KMS-11 (cell line): ENCODE data around the gene TSPAN31.

Source experiments
- H2AFZ ChIP-seq: fragments of 200-600 bp; sonication (generic); 2 replicates; pipeline ENCODE4 v1.6.1; 2016; ENCODE audit warnings: antibody characterized with exemption, mixed run types, low read depth
- H3K27ac ChIP-seq: fragments of 200-600 bp; sonication (generic); 2 replicates; pipeline ENCODE4 v1.6.1; 2016; ENCODE audit warnings: mild to moderate bottlenecking, mixed run types
- H3K27me3 ChIP-seq: fragments of 200-600 bp; sonication (generic); 2 replicates; pipeline ENCODE4 v1.6.1; 2017; ENCODE audit warnings: mild to moderate bottlenecking, low read depth, mixed run types, moderate library complexity; ENCODE audit not compliant: insufficient read depth
- H3K36me3 ChIP-seq: fragments of 200-600 bp; sonication (generic); 2 replicates; pipeline ENCODE4 v1.6.1; 2017; ENCODE audit warnings: mild to moderate bottlenecking, mixed run types; ENCODE audit not compliant: insufficient read depth
- H3K4me1 ChIP-seq: fragments of 200-600 bp; sonication (generic); 2 replicates; pipeline ENCODE4 v1.6.1; 2016; ENCODE audit warnings: mild to moderate bottlenecking, low read depth, mixed run types; ENCODE audit not compliant: poor library complexity, severe bottlenecking
- H3K4me2 ChIP-seq: fragments of 200-600 bp; sonication (generic); 2 replicates; pipeline ENCODE4 v1.7.0; 2016; ENCODE audit warnings: mild to moderate bottlenecking, mixed run types
- H3K4me3 ChIP-seq: fragments of 200-600 bp; sonication (generic); IDR thresholded peaks from 2 replicates; pipeline ENCODE4 v1.6.1; 2017; ENCODE audit warnings: low read depth, low read length, mixed read lengths; ENCODE audit not compliant: insufficient read depth
- H3K79me2 ChIP-seq: fragments of 200-600 bp; sonication (generic); 2 replicates; pipeline ENCODE4 v1.6.1; 2016; ENCODE audit warnings: low read depth, mixed run types; ENCODE audit not compliant: insufficient read depth
- H3K9ac ChIP-seq: fragments of 200-600 bp; sonication (generic); 2 replicates; pipeline ENCODE4 v1.6.1; 2016; ENCODE audit warnings: mild to moderate bottlenecking, mixed run types
- H4K20me1 ChIP-seq: fragments of 200-600 bp; sonication (generic); 2 replicates; pipeline ENCODE4 v1.6.1; 2016; ENCODE audit warnings: mild to moderate bottlenecking, mixed run types; ENCODE audit not compliant: insufficient read depth
- TF ChIP-seq, protein P1 (sequence below): fragments of 200-600 bp; sonication (generic); conservative IDR thresholded peaks from 2 replicates; pipeline ENCODE4 v1.6.1; 2017; ENCODE audit warnings: low read depth, mild to moderate bottlenecking, antibody characterized with exemption, low read length, moderate library complexity, mixed read lengths

Gene TSPAN31

DNA sequence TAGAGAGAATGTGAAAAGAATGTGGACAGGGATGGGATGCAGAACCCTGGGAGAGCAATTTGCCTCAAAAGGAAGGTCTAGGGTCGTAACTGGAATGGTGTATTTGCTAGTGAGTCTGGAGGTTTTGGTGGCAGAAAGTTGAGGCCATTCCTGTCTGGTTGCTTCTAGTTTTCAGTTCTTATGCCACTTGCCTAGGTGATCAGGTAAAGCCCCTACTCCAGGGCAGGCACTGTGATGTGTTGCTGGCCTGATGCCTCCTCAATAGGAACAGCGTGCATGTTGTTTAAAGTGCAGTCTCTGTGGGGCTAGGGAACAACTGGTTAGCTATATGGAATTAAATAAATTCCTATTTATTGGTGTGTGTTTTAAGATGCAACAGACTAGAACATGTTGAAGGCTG lies 44.5 kb upstream of the TSPAN31 start:
- Histone ChIP-seq H3K27ac (no peak overlapping the region), H3K9ac (no peak overlapping the region), H3K79me2 (peaks cover 2% of the 10 kb centered on the region)

DNA sequence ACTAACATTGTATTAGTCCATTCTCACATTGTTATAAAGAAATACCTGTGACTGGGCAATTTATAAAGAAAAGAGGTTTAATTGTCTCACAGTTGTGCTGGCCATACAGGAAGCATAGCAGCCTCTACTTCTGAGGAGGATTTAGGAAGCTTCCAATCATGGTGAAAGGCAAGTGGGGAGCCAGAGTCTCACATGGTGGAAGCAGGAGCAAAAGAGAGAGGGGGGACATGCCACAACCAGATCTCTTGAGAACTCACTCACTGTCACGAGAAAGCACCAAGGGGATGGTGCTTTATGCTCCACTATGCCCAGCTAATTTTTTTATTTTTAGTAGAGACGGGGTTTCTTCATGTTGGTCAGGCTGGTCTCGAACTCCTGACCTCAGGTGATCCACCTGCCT lies 37.6 kb upstream of the TSPAN31 start:
- no peak overlapping the region for H2AFZ ChIP-seq
- H3K79me2 ChIP-seq = no peaks in the 10 kb centered on the region
- peaks cover 7% of the 10 kb centered on the region; the same call in 1 of the 2 replicates for H3K36me3 ChIP-seq
- H3K27ac ChIP-seq = no peak overlapping the region
- no peaks in the 10 kb centered on the region for H3K4me1 ChIP-seq
- H3K9ac ChIP-seq = no peak overlapping the region
- H3K4me3 ChIP-seq = no peak overlapping the region
- TF ChIP-seq, protein P1, sequence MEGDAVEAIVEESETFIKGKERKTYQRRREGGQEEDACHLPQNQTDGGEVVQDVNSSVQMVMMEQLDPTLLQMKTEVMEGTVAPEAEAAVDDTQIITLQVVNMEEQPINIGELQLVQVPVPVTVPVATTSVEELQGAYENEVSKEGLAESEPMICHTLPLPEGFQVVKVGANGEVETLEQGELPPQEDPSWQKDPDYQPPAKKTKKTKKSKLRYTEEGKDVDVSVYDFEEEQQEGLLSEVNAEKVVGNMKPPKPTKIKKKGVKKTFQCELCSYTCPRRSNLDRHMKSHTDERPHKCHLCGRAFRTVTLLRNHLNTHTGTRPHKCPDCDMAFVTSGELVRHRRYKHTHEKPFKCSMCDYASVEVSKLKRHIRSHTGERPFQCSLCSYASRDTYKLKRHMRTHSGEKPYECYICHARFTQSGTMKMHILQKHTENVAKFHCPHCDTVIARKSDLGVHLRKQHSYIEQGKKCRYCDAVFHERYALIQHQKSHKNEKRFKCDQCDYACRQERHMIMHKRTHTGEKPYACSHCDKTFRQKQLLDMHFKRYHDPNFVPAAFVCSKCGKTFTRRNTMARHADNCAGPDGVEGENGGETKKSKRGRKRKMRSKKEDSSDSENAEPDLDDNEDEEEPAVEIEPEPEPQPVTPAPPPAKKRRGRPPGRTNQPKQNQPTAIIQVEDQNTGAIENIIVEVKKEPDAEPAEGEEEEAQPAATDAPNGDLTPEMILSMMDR = no peak
- H4K20me1 ChIP-seq = no peaks in the 10 kb centered on the region
- H3K4me2 ChIP-seq = no peak overlapping the region
- H3K27me3 ChIP-seq = no peaks in the 10 kb centered on the region

More for the DNA sequence above, 44.5 kb upstream of the TSPAN31 start:
- peaks cover 7% of the 10 kb centered on the region; the same call in 1 of the 2 replicates for H3K36me3 ChIP-seq
- H3K4me3 ChIP-seq = no peak overlapping the region
- TF ChIP-seq, protein P1 = no peak
- H3K4me1 ChIP-seq = peaks cover 2% of the 10 kb centered on the region
- H2AFZ ChIP-seq = no peak overlapping the region
- no peak overlapping the region for H3K4me2 ChIP-seq
- no peaks in the 10 kb centered on the region for H4K20me1 ChIP-seq
- no peaks in the 10 kb centered on the region for H3K27me3 ChIP-seq

DNA sequence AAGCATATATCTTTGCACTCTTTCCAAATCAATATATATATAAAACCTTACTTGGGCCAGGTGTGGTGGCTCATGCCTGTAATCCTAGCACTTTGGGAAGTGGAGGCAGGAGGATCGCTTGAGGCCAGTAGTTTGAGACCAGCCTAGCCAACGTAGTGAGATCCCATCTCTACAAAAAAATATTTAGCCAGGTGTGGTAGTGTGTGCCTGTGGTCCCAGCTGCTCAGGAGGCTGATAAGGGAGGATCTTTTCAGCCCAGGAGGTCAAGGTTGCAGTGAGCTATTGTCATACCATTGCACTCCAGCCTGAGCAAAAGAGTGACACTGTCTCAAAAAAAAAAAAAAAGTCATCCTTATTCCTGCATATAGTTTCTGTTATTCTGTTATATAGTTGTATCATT lies 36.5 kb upstream of the TSPAN31 start:
- Histone ChIP-seq H3K27me3 (no peaks in the 10 kb centered on the region), H3K36me3 (peaks cover 7% of the 10 kb centered on the region; the same call in 1 of the 2 replicates), H3K9ac (no peak overlapping the region)

DNA sequence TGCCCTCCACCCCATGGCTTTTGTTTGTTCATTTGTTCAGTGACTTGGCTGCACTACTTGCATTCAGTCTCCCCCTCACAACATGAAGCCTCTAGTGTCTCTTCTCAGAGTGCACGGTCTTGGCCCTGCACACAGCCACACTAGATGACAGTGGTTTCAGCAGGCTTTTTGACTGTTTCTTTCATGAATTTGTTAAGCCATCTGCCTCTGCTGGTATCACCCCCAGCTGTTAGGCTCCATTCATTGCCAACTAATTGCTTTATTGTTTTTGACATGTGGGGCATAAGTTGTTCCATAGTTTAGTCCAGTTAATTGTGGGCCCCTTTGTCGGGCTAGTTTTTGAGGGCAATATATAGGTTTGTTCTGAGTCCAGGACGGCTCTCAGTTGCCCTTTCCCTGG lies 32.1 kb upstream of the TSPAN31 start:
- H3K4me3 ChIP-seq = no peak overlapping the region
- no peak overlapping the region for H3K9ac ChIP-seq
- no peaks in the 10 kb centered on the region for H3K27me3 ChIP-seq
- H3K4me1 ChIP-seq = no peaks in the 10 kb centered on the region
- no peaks in the 10 kb centered on the region for H4K20me1 ChIP-seq
- H2AFZ ChIP-seq = no peak overlapping the region
- no peaks in the 10 kb centered on the region for H3K79me2 ChIP-seq
- no peaks in the 10 kb centered on the region; the same call in 1 of the 2 replicates for H3K36me3 ChIP-seq
- H3K4me2 ChIP-seq = no peak overlapping the region
- no peak overlapping the region for H3K27ac ChIP-seq
- TF ChIP-seq, protein P1 = no peak

More for the DNA sequence above, 36.5 kb upstream of the TSPAN31 start:
- H3K79me2 ChIP-seq = no peaks in the 10 kb centered on the region
- TF ChIP-seq, protein P1 = no peak
- no peak overlapping the region for H2AFZ ChIP-seq
- H4K20me1 ChIP-seq = no peaks in the 10 kb centered on the region
- H3K4me3 ChIP-seq = no peak overlapping the region
- no peaks in the 10 kb centered on the region for H3K4me1 ChIP-seq
- no peak overlapping the region for H3K27ac ChIP-seq
- no peak overlapping the region for H3K4me2 ChIP-seq
